HEK293 (cell line): ENCODE results near the gene CSNK1G1.
A peak's percentile ranks its signal among the peaks of the same experiment; 100 is the strongest.

ENCODE experiments used
- GLI4 ChIP-seq: fragments of 450-650 bp; formaldehyde crosslinking; IDR thresholded peaks from 2 replicates; pipeline ENCODE4 v1.5.1; 2016; ENCODE audit warnings: missing biosample characterization, missing genetic modification characterization
- IKZF3 ChIP-seq: fragments of 450-650 bp; IDR thresholded peaks from 2 replicates; pipeline ENCODE4 v1.5.0; 2018; ENCODE audit warnings: missing biosample characterization, mild to moderate bottlenecking, missing genetic modification characterization, moderate library complexity
- MYNN ChIP-seq: fragments of 450-650 bp; formaldehyde crosslinking; IDR thresholded peaks from 2 replicates; pipeline ENCODE4 v1.5.1; 2016; ENCODE audit warnings: missing biosample characterization, missing genetic modification characterization, borderline replicate concordance
- REPIN1 ChIP-seq: fragments of 450-650 bp; formaldehyde crosslinking; IDR thresholded peaks from 2 replicates; pipeline ENCODE4 v1.5.1; 2017; ENCODE audit warnings: missing biosample characterization, missing genetic modification characterization, low read depth
- WT1 ChIP-seq: fragments of 450-650 bp; formaldehyde crosslinking; IDR thresholded peaks from 2 replicates; pipeline ENCODE4 v1.5.1; 2016; ENCODE audit warnings: missing biosample characterization, missing genetic modification characterization
- ZEB2 ChIP-seq: fragments of 450-650 bp; formaldehyde crosslinking; IDR thresholded peaks from 2 replicates; pipeline ENCODE4 v1.5.1; 2016; ENCODE audit warnings: missing biosample characterization, missing genetic modification characterization
- ZFP37 ChIP-seq: fragments of 450-650 bp; formaldehyde crosslinking; IDR thresholded peaks from 2 replicates; pipeline ENCODE4 v1.5.1; 2016; ENCODE audit warnings: missing biosample characterization, missing genetic modification characterization
- ZNF10 ChIP-seq: fragments of 450-650 bp; formaldehyde crosslinking; IDR thresholded peaks from 2 replicates; pipeline ENCODE4 v1.5.1; 2017; ENCODE audit warnings: missing biosample characterization, missing genetic modification characterization
- ZNF223 ChIP-seq: fragments of 450-650 bp; formaldehyde crosslinking; IDR thresholded peaks from 2 replicates; pipeline ENCODE4 v1.5.1; 2016; ENCODE audit warnings: missing biosample characterization, missing genetic modification characterization
- ZNF366 ChIP-seq: fragments of 450-650 bp; formaldehyde crosslinking; conservative IDR thresholded peaks from 2 replicates; pipeline ENCODE4 v1.5.1; 2016; ENCODE audit warnings: missing biosample characterization, missing genetic modification characterization
- ZNF394 ChIP-seq: fragments of 450-650 bp; formaldehyde crosslinking; IDR thresholded peaks from 2 replicates; pipeline ENCODE4 v1.5.1; 2016; ENCODE audit warnings: missing biosample characterization, missing genetic modification characterization, mild to moderate bottlenecking, moderate library complexity, borderline replicate concordance
- ZNF423 ChIP-seq: fragments of 450-650 bp; formaldehyde crosslinking; IDR thresholded peaks from 2 replicates; pipeline ENCODE4 v1.5.1; 2016; ENCODE audit warnings: missing biosample characterization, missing genetic modification characterization
- ZNF501 ChIP-seq: fragments of 450-650 bp; formaldehyde crosslinking; IDR thresholded peaks from 2 replicates; pipeline ENCODE4 v1.5.1; 2016; ENCODE audit warnings: missing biosample characterization, missing genetic modification characterization
- ZNF558 ChIP-seq: fragments of 450-650 bp; formaldehyde crosslinking; IDR thresholded peaks from 2 replicates; pipeline ENCODE4 v1.5.1; 2016; ENCODE audit warnings: missing biosample characterization, missing genetic modification characterization
- ZNF621 ChIP-seq: fragments of 450-650 bp; formaldehyde crosslinking; IDR thresholded peaks from 2 replicates; pipeline ENCODE4 v1.5.1; 2017; ENCODE audit warnings: missing biosample characterization, missing genetic modification characterization
- ZNF629 ChIP-seq: fragments of 450-650 bp; formaldehyde crosslinking; IDR thresholded peaks from 2 replicates; pipeline ENCODE4 v1.5.1; 2017; ENCODE audit warnings: missing biosample characterization, missing genetic modification characterization
- ZNF660 ChIP-seq: fragments of 450-650 bp; IDR thresholded peaks from 2 replicates; pipeline ENCODE4 v1.5.1; 2018; ENCODE audit warnings: missing biosample characterization, mild to moderate bottlenecking, missing genetic modification characterization
- ZNF664 ChIP-seq: fragments of 450-650 bp; formaldehyde crosslinking; IDR thresholded peaks from 2 replicates; pipeline ENCODE4 v1.5.1; 2016; ENCODE audit warnings: missing biosample characterization, missing genetic modification characterization
- ZNF76 ChIP-seq: fragments of 450-650 bp; formaldehyde crosslinking; IDR thresholded peaks from 2 replicates; pipeline ENCODE4; 2016; ENCODE audit warnings: low read depth, missing biosample characterization, missing genetic modification characterization, borderline replicate concordance
- TF ChIP-seq, protein P1 (sequence below): fragments of 450-650 bp; formaldehyde crosslinking; IDR thresholded peaks from 2 replicates; pipeline ENCODE4 v1.5.1; 2016; ENCODE audit warnings: missing biosample characterization, missing genetic modification characterization
- TF ChIP-seq, protein P2 (sequence below): fragments of 450-650 bp; formaldehyde crosslinking; IDR thresholded peaks from 2 replicates; pipeline ENCODE4 v1.5.1; 2016; ENCODE audit warnings: missing biosample characterization, missing genetic modification characterization
- TF ChIP-seq, protein P3 (sequence below): fragments of 450-650 bp; formaldehyde crosslinking; optimal IDR thresholded peaks from 2 replicates; pipeline ENCODE3; 2016; ENCODE audit warnings: missing biosample characterization, mild to moderate bottlenecking, missing genetic modification characterization
- TF ChIP-seq, protein P4 (sequence below): fragments of 450-650 bp; formaldehyde crosslinking; IDR thresholded peaks from 2 replicates; pipeline ENCODE4 v1.5.1; 2016; ENCODE audit warnings: missing biosample characterization, missing genetic modification characterization
- TF ChIP-seq, protein P5 (sequence below): fragments of 450-650 bp; formaldehyde crosslinking; IDR thresholded peaks from 2 replicates; pipeline ENCODE4 v1.5.1; 2016; ENCODE audit warnings: missing biosample characterization, missing genetic modification characterization
- TF ChIP-seq, protein P6 (sequence below): fragments of 450-650 bp; formaldehyde crosslinking; IDR thresholded peaks from 2 replicates; pipeline ENCODE4 v1.5.1; 2016; ENCODE audit warnings: missing biosample characterization, missing genetic modification characterization
- TF ChIP-seq, protein P7 (sequence below): sonication (generic); formaldehyde crosslinking; IDR thresholded peaks from 2 replicates; pipeline ENCODE4 v1.8.1; 2022; ENCODE audit warnings: mild to moderate bottlenecking, moderate library complexity, missing genetic modification reagents

CSNK1G1 gene

DNA sequence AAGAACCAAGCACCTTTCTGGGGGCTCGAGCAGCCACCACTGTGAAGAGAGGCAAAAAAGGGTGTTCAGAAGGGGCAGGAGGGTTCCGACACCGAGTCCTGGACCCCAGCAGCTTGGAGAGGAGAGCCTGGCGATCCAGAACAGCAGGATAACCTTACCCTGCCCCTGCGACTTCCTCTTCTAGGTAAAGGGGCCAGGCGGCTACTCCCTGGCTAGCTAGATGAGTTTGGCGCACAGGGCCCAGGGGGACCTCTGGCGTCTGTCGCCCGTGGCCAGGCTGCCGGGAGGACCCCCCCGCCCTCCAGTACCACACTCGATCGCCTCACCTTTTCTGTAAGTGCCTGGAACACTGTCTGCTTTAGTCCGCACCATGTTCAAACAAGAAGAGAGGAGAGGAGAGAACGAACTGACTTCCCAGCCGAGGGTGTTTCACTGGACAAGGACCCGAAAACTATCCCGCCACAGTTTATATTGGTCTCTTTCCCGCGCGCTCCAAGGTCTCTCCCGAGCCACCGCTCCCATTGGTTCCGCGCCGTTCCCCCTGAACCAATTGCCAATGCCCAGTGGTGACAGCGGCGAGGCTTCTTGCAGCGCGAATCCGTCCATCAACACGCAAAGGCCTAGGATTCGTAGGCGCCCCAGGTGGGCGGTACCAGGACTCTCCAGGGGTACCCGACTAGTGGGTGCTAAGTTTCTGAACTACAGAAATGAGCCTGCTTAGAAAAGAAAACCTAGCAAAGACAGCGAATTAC is 25.2 kb upstream of the CSNK1G1 start, which contains the start of gene PCLAF (continued):
- TF ChIP-seq, protein P1, sequence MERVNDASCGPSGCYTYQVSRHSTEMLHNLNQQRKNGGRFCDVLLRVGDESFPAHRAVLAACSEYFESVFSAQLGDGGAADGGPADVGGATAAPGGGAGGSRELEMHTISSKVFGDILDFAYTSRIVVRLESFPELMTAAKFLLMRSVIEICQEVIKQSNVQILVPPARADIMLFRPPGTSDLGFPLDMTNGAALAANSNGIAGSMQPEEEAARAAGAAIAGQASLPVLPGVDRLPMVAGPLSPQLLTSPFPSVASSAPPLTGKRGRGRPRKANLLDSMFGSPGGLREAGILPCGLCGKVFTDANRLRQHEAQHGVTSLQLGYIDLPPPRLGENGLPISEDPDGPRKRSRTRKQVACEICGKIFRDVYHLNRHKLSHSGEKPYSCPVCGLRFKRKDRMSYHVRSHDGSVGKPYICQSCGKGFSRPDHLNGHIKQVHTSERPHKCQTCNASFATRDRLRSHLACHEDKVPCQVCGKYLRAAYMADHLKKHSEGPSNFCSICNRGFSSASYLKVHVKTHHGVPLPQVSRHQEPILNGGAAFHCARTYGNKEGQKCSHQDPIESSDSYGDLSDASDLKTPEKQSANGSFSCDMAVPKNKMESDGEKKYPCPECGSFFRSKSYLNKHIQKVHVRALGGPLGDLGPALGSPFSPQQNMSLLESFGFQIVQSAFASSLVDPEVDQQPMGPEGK (tag by site-specific recombination) = peak; percentile 39; the same call in 1 of the 2 replicates
- TF ChIP-seq, protein P2, sequence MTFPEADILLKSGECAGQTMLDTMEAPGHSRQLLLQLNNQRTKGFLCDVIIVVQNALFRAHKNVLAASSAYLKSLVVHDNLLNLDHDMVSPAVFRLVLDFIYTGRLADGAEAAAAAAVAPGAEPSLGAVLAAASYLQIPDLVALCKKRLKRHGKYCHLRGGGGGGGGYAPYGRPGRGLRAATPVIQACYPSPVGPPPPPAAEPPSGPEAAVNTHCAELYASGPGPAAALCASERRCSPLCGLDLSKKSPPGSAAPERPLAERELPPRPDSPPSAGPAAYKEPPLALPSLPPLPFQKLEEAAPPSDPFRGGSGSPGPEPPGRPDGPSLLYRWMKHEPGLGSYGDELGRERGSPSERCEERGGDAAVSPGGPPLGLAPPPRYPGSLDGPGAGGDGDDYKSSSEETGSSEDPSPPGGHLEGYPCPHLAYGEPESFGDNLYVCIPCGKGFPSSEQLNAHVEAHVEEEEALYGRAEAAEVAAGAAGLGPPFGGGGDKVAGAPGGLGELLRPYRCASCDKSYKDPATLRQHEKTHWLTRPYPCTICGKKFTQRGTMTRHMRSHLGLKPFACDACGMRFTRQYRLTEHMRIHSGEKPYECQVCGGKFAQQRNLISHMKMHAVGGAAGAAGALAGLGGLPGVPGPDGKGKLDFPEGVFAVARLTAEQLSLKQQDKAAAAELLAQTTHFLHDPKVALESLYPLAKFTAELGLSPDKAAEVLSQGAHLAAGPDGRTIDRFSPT (tag by site-specific recombination) = no peak
- TF ChIP-seq ZNF558 (tag by site-specific recombination) = no peak
- 0 out of 2 replicates have a peak, but pooled peaks have one; percentile 35 for TF ChIP-seq ZNF76 (tag by site-specific recombination)
- TF ChIP-seq, protein P3, sequence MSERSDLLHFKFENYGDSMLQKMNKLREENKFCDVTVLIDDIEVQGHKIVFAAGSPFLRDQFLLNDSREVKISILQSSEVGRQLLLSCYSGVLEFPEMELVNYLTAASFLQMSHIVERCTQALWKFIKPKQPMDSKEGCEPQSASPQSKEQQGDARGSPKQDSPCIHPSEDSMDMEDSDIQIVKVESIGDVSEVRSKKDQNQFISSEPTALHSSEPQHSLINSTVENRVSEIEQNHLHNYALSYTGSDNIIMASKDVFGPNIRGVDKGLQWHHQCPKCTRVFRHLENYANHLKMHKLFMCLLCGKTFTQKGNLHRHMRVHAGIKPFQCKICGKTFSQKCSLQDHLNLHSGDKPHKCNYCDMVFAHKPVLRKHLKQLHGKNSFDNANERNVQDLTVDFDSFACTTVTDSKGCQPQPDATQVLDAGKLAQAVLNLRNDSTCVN (tag by site-specific recombination) = peak; percentile 31
- 0 out of 2 replicates have a peak, but pooled peaks have one; percentile 19 for TF ChIP-seq IKZF3
- TF ChIP-seq, protein P4, sequence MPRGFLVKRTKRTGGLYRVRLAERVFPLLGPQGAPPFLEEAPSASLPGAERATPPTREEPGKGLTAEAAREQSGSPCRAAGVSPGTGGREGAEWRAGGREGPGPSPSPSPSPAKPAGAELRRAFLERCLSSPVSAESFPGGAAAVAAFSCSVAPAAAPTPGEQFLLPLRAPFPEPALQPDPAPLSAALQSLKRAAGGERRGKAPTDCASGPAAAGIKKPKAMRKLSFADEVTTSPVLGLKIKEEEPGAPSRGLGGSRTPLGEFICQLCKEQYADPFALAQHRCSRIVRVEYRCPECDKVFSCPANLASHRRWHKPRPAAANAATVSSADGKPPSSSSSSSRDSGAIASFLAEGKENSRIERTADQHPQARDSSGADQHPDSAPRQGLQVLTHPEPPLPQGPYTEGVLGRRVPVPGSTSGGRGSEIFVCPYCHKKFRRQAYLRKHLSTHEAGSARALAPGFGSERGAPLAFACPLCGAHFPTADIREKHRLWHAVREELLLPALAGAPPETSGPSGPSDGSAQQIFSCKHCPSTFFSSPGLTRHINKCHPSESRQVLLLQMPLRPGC (tag by site-specific recombination) = no peak
- TF ChIP-seq, protein P5, sequence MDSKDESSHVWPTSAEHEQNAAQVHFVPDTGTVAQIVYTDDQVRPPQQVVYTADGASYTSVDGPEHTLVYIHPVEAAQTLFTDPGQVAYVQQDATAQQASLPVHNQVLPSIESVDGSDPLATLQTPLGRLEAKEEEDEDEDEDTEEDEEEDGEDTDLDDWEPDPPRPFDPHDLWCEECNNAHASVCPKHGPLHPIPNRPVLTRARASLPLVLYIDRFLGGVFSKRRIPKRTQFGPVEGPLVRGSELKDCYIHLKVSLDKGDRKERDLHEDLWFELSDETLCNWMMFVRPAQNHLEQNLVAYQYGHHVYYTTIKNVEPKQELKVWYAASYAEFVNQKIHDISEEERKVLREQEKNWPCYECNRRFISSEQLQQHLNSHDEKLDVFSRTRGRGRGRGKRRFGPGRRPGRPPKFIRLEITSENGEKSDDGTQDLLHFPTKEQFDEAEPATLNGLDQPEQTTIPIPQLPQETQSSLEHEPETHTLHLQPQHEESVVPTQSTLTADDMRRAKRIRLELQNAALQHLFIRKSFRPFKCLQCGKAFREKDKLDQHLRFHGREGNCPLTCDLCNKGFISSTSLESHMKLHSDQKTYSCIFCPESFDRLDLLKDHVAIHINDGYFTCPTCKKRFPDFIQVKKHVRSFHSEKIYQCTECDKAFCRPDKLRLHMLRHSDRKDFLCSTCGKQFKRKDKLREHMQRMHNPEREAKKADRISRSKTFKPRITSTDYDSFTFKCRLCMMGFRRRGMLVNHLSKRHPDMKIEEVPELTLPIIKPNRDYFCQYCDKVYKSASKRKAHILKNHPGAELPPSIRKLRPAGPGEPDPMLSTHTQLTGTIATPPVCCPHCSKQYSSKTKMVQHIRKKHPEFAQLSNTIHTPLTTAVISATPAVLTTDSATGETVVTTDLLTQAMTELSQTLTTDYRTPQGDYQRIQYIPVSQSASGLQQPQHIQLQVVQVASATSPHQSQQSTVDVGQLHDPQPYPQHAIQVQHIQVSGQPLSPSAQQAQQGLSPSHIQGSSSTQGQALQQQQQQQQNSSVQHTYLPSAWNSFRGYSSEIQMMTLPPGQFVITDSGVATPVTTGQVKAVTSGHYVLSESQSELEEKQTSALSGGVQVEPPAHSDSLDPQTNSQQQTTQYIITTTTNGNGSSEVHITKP (tag by site-specific recombination) = peak; percentile 64
- TF ChIP-seq REPIN1 = 0 out of 2 replicates have a peak, but pooled peaks have one; percentile 35
- TF ChIP-seq ZNF629 = 0 out of 2 replicates have a peak, but pooled peaks have one; percentile 29
- peak; percentile 36; the same call in 1 of the 2 replicates for TF ChIP-seq ZNF394 (tag by site-specific recombination)
- no peak for TF ChIP-seq ZNF621
- no peak for TF ChIP-seq ZFP37 (tag by site-specific recombination)
- peak; percentile 37; the same call in 1 of the 2 replicates for TF ChIP-seq ZNF366 (tag by site-specific recombination)
- no peak; the same call in 1 of the 2 replicates for TF ChIP-seq ZNF660 (tag by site-specific recombination)
- TF ChIP-seq, protein P6, sequence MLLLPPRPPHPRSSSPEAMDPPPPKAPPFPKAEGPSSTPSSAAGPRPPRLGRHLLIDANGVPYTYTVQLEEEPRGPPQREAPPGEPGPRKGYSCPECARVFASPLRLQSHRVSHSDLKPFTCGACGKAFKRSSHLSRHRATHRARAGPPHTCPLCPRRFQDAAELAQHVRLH (tag by site-specific recombination) = no peak
- TF ChIP-seq ZNF501 (tag by site-specific recombination) = peak; percentile 65; the same call in 1 of the 2 replicates
- TF ChIP-seq, protein P7, sequence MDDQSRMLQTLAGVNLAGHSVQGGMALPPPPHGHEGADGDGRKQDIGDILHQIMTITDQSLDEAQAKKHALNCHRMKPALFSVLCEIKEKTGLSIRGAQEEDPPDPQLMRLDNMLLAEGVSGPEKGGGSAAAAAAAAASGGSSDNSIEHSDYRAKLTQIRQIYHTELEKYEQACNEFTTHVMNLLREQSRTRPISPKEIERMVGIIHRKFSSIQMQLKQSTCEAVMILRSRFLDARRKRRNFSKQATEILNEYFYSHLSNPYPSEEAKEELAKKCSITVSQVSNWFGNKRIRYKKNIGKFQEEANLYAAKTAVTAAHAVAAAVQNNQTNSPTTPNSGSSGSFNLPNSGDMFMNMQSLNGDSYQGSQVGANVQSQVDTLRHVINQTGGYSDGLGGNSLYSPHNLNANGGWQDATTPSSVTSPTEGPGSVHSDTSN = no peak
- no peak for TF ChIP-seq ZNF664 (tag by site-specific recombination)
- no peak for TF ChIP-seq MYNN (tag by site-specific recombination)
- TF ChIP-seq ZEB2 = no peak
- TF ChIP-seq ZNF423 (tag by site-specific recombination) = peak; percentile 35; the same call in 1 of the 2 replicates
- no peak for TF ChIP-seq ZNF10 (tag by site-specific recombination)
- TF ChIP-seq ZNF223 (tag by site-specific recombination) = no peak
- 0 out of 2 replicates have a peak, but pooled peaks have one; percentile 9 for TF ChIP-seq WT1 (tag by site-specific recombination)
- TF ChIP-seq GLI4 (tag by site-specific recombination) = no peak
